RWPE1 (cell line): ENCODE data around the gene CDK14.
"Not testable (repeated sequence)": the region's sequence is repeated elsewhere in the genome, so short reads cannot be mapped to it uniquely, and the experiment has no call there.

Experiments used
- CTCF ChIA-PET: fragments of 350-600 bp; sonication (Branson Sonifier 250); formaldehyde crosslinking; extraction: SDS; loops from one replicate; lab custom pipeline; 2021; lab: Yijun Ruan, JAX
- POLR2A ChIA-PET: fragments of 400-600 bp; formaldehyde crosslinking; extraction: SDS; loops from one replicate; lab custom pipeline; 2020; ENCODE audit warnings: antibody characterized with exemption; ENCODE audit not compliant: low non-redundant PET; lab: Yijun Ruan, JAX
- DNase-seq: peaks from one replicate; pipeline ENCODE4 v3.0.0; 2012; ENCODE audit warnings: low spot score
- H3K27ac ChIP-seq: fragments of 450-650 bp; 2 replicates; pipeline ENCODE4 v1.5.1; 2017
- CTCF ChIP-seq: fragments of 450-650 bp; conservative IDR thresholded peaks from 2 replicates; pipeline ENCODE4 v1.5.1; 2017; ENCODE audit warnings: low read depth, mild to moderate bottlenecking

The CDK14 gene

GRCh38 chr7:90726623-90727022, 130.5 kb downstream of the CDK14 start:
- no peak for TF ChIP-seq CTCF
- ChIA-PET POLR2A (no interaction called here), CTCF (no interaction called here)
- no peak for DNase-seq
- H3K27ac ChIP-seq: no peak overlapping the region

GRCh38 chr7:90727412-90727811, 131.3 kb downstream of the CDK14 start:
- no peak for DNase-seq
- ChIA-PET POLR2A (no interaction called here), CTCF (no interaction called here)
- no peak overlapping the region for H3K27ac ChIP-seq
- TF ChIP-seq CTCF: no peak

- ChIA-PET POLR2A (no interaction called here), CTCF (interaction anchor here (0.6 to 0.7 kb wide), 2 partner anchors 18 to 178 kb away, joined by 4 to 5 read pairs; no protein-coding TSS in a partner anchor)
- H3K27ac ChIP-seq: no peak overlapping the region
- DNase-seq: no peak
- TF ChIP-seq CTCF: no peak
Observed at GRCh38 chr7:90728568-90728967, 132.4 kb downstream of the CDK14 start.

- POLR2A ChIA-PET, DNase-seq, H3K27ac ChIP-seq, CTCF ChIA-PET: not testable (repeated sequence)
Observed at GRCh38 chr7:90735611-90736280, 139.6 kb downstream of the CDK14 start.

- POLR2A ChIA-PET: no interaction called here
- CTCF ChIA-PET: no interaction called here
- no peak for DNase-seq
- TF ChIP-seq CTCF: no peak
- H3K27ac ChIP-seq: no peak overlapping the region
Observed at GRCh38 chr7:90736316-90736715, 140.2 kb downstream of the CDK14 start.

- H3K27ac ChIP-seq: no peak overlapping the region
- DNase-seq: no peak
- ChIA-PET CTCF (interaction anchor here (0.5 kb wide), 1 partner anchor 243 kb away, joined by 3 read pairs; no protein-coding TSS in a partner anchor), POLR2A (no interaction called here)
- no peak for TF ChIP-seq CTCF
Observed at GRCh38 chr7:90736968-90737939, 141.1 kb downstream of the CDK14 start.
